HG02763 (cell line): ENCODE data around the gene DHX35.
"Not testable (repeated sequence)": the region's sequence is repeated elsewhere in the genome, so short reads cannot be mapped to it uniquely, and the experiment has no call there.

Source experiments
- ATAC-seq: cut with Tn5 transposase; IDR thresholded peaks from one replicate; pipeline ENCODE4 v1.9.1; 2021; ENCODE audit warnings: mild to moderate bottlenecking, moderate library complexity; ENCODE audit not compliant: unreplicated experiment

The DHX35 gene

GRCh38 chr20:38973645-38974044 is 11.5 kb downstream of the DHX35 start:
- ATAC-seq: no peak

- ATAC-seq: no peak
Measured at GRCh38 chr20:38975539-38976120, 13.5 kb downstream of the DHX35 start.

- ATAC-seq: no peak
Measured at GRCh38 chr20:38979434-38979833, 17.3 kb downstream of the DHX35 start.

- no peak for ATAC-seq
Measured at GRCh38 chr20:38979842-38980241, 17.7 kb downstream of the DHX35 start.

GRCh38 chr20:38982291-38982690 is 20.1 kb downstream of the DHX35 start:
- no peak for ATAC-seq

- ATAC-seq: no peak
Measured at GRCh38 chr20:38985060-38985459, 22.9 kb downstream of the DHX35 start.

GRCh38 chr20:38985603-38986170 is 23.5 kb downstream of the DHX35 start:
- ATAC-seq: no peak

- ATAC-seq: no peak
Measured at GRCh38 chr20:38986663-38987062, 24.5 kb downstream of the DHX35 start.

GRCh38 chr20:38987777-38988176 is 25.6 kb downstream of the DHX35 start:
- ATAC-seq: peak; percentile 71

GRCh38 chr20:38990728-38991127 is 28.6 kb downstream of the DHX35 start:
- ATAC-seq: no peak

- ATAC-seq: no peak
Measured at GRCh38 chr20:38991814-38992704, 29.9 kb downstream of the DHX35 start.

GRCh38 chr20:38995536-38996044 is 33.4 kb downstream of the DHX35 start:
- no peak for ATAC-seq

- ATAC-seq: not testable (repeated sequence)
Measured at GRCh38 chr20:38996866-38997265, 34.7 kb downstream of the DHX35 start.

GRCh38 chr20:38997622-38998021 is 35.5 kb downstream of the DHX35 start:
- ATAC-seq: peak; percentile 86

- no peak for ATAC-seq
Measured at GRCh38 chr20:38999217-38999616, 37.1 kb downstream of the DHX35 start.

- ATAC-seq: no peak
Measured at GRCh38 chr20:38999965-39000910, 38.1 kb downstream of the DHX35 start.

- ATAC-seq: no peak
Measured at GRCh38 chr20:39004508-39004907, 42.4 kb downstream of the DHX35 start.

- ATAC-seq: no peak
Measured at GRCh38 chr20:39009348-39009747, 47.2 kb downstream of the DHX35 start.

- no peak for ATAC-seq
Measured at GRCh38 chr20:39010496-39010895, 48.4 kb downstream of the DHX35 start.

GRCh38 chr20:39013662-39014109 is 51.5 kb downstream of the DHX35 start:
- no peak for ATAC-seq

GRCh38 chr20:39016041-39016440 is 53.9 kb downstream of the DHX35 start:
- ATAC-seq: no peak
